NCI-H526 (cell line): ENCODE results near the gene OR52B2.
"Not testable (repeated sequence)": the region's sequence is repeated elsewhere in the genome, so short reads cannot be mapped to it uniquely, and the experiment has no call there.

Experiments
- DNase-seq, 2 experiments: peaks; one replicate each; lab custom pipeline; 2025; lab: John Stamatoyannopoulos, UW

The OR52B2 gene

GRCh38 chr11:6152126-6152525, 18.0 kb downstream of the OR52B2 start:
- DNase-seq = no peak

GRCh38 chr11:6151117-6151516, 19.0 kb downstream of the OR52B2 start:
- DNase-seq = no peak

- DNase-seq = peak in 1 of 2 experiments; percentile 18
Measured at GRCh38 chr11:6143737-6144136, 26.4 kb downstream of the OR52B2 start.

GRCh38 chr11:6142936-6143335, 27.2 kb downstream of the OR52B2 start:
- DNase-seq = no peak

- not testable (repeated sequence) for DNase-seq
Measured at GRCh38 chr11:6135936-6136335, 34.2 kb downstream of the OR52B2 start.

GRCh38 chr11:6132431-6132830, 37.7 kb downstream of the OR52B2 start:
- no peak for DNase-seq

GRCh38 chr11:6129635-6130034, 40.5 kb downstream of the OR52B2 start:
- DNase-seq = no peak

GRCh38 chr11:6129011-6129410, 41.1 kb downstream of the OR52B2 start:
- no peak for DNase-seq

GRCh38 chr11:6127881-6128280, 42.2 kb downstream of the OR52B2 start:
- DNase-seq = no peak

- no peak for DNase-seq
Measured at GRCh38 chr11:6124245-6124644, 45.9 kb downstream of the OR52B2 start.
